ENCODE measurements around the gene OR52N2. TPM values are rescaled to one million over a fixed set of nuclear protein-coding genes. Genes with fewer than 3 reads are reported as not detected.

OR52N2 gene
- polyA plus RNA-seq, 1 donor (not counting 4 experiments of a cell fraction or from before 2014, with no cell fraction given), result not detected

- Histone ChIP-seq H3K9ac (ENCODE audit: control insufficient read depth, extremely low read depth, insufficient read depth, low read length) (no peak overlapping the region), H4K20me1 (ENCODE audit: control insufficient read depth, extremely low read depth, insufficient read depth, low read length) (no peaks in the 10 kb centered on the region), H3K4me2 (ENCODE audit: control insufficient read depth, extremely low read depth, insufficient read depth, low read depth, low read length) (no peak overlapping the region), H3K9me1 (ENCODE audit: control insufficient read depth, extremely low read depth, insufficient read depth, low read length) (no peaks in the 10 kb centered on the region), H2AFZ (ENCODE audit: control insufficient read depth, low read length) (no peak overlapping the region), H3K27ac (ENCODE audit: control insufficient read depth, insufficient read depth, low read length) (no peak overlapping the region), H3K4me3 (ENCODE audit: control insufficient read depth in 2 of 3, extremely low read depth in 1 of 3, insufficient read depth in 2 of 3, low read depth in 1 of 3, low read length in 3 of 3) (no peak overlapping the region), H3K4me1 (ENCODE audit: control insufficient read depth, extremely low read depth, insufficient read depth, low read length) (no peaks in the 10 kb centered on the region), H3K27me3 (ENCODE audit: control insufficient read depth, extremely low read depth, insufficient read depth, low read length) (no peaks in the 10 kb centered on the region), H3K36me3 (ENCODE audit: control insufficient read depth in 2 of 2, extremely low read depth in 1 of 2, insufficient read depth in 2 of 2, low read length in 2 of 2) (no peaks in the 10 kb centered on the region), H3K9me3 (ENCODE audit: control insufficient read depth, low read depth, low read length) (no peaks in the 10 kb centered on the region), H3K79me2 (ENCODE audit: control insufficient read depth, insufficient read depth, low read length) (no peaks in the 10 kb centered on the region)
- no peak for TF ChIP-seq EZH2 (IDR thresholded peaks at IDR 0.05; ENCODE audit: low read length)
- TF ChIP-seq CTCF (optimal IDR thresholded peaks at IDR 0.05 in 1 of 3, IDR thresholded peaks at IDR 0.05 in 1 of 3, conservative IDR thresholded peaks at IDR 0.05 in 1 of 3; ENCODE audit: extremely low read depth in 1 of 3, insufficient read depth in 2 of 3, low read length in 3 of 3), result no peak
- DNase-seq (ENCODE audit: low read depth, low spot score) (no peak), FAIRE-seq (no peak)
- dilution Hi-C loops (cut with MboI; ENCODE audit: extremely low pct_ligation_motif_present, low sequenced_read_pairs), result no loop called here
Observed at GRCh38 chr11:5815534-5815933, 6.8 kb downstream of the OR52N2 start.

DNA sequence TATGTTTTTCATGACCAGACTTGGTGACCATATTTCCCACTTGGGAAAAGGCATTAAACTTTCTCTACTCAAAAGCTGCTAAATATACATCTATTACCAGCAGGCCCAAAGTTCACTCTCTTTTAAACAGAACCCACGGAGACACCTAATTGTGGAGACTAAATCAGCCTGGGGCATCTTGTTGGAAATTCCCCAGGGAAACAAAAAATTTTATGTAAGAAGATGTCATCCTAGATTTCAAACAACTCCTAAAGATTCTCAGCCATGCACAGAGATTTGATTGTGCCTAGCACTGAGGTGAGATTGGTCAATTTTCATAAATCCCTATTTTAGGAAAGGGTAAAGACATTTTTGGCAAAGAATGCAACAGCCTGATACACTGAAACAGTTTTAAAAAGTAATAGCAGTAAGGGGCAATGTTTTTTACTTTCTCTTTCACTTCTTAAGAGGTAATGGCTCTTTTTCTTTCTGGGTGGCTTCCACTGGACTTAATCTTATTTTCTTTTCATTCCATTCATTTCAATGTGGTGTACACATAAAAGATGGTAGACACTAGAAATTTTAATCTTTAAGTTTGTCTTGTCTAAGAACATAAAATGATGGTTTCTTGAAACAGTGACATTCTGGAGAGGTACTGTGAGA lies 9.6 kb downstream of the OR52N2 start:
- dilution Hi-C loops (cut with MboI; ENCODE audit: extremely low pct_ligation_motif_present, low sequenced_read_pairs), result no loop called here
- Histone ChIP-seq H3K36me3 (ENCODE audit: control insufficient read depth in 2 of 2, extremely low read depth in 1 of 2, insufficient read depth in 2 of 2, low read length in 2 of 2) (no peaks in the 10 kb centered on the region), H3K27ac (ENCODE audit: control insufficient read depth, insufficient read depth, low read length) (no peak overlapping the region), H3K4me2 (ENCODE audit: control insufficient read depth, extremely low read depth, insufficient read depth, low read depth, low read length) (no peak overlapping the region), H3K4me3 (ENCODE audit: control insufficient read depth in 2 of 3, extremely low read depth in 1 of 3, insufficient read depth in 2 of 3, low read depth in 1 of 3, low read length in 3 of 3) (no peak overlapping the region), H4K20me1 (ENCODE audit: control insufficient read depth, extremely low read depth, insufficient read depth, low read length) (no peaks in the 10 kb centered on the region), H2AFZ (ENCODE audit: control insufficient read depth, low read length) (no peak overlapping the region), H3K79me2 (ENCODE audit: control insufficient read depth, insufficient read depth, low read length) (no peaks in the 10 kb centered on the region), H3K9me1 (ENCODE audit: control insufficient read depth, extremely low read depth, insufficient read depth, low read length) (no peaks in the 10 kb centered on the region), H3K9me3 (ENCODE audit: control insufficient read depth, low read depth, low read length) (no peaks in the 10 kb centered on the region), H3K9ac (ENCODE audit: control insufficient read depth, extremely low read depth, insufficient read depth, low read length) (no peak overlapping the region), H3K4me1 (ENCODE audit: control insufficient read depth, extremely low read depth, insufficient read depth, low read length) (no peaks in the 10 kb centered on the region), H3K27me3 (ENCODE audit: control insufficient read depth, extremely low read depth, insufficient read depth, low read length) (no peaks in the 10 kb centered on the region)
- DNase-seq (ENCODE audit: low read depth, low spot score) (no peak), FAIRE-seq (no peak)
- TF ChIP-seq EZH2 (IDR thresholded peaks at IDR 0.05; ENCODE audit: low read length), result no peak
- TF ChIP-seq CTCF (optimal IDR thresholded peaks at IDR 0.05 in 1 of 3, IDR thresholded peaks at IDR 0.05 in 1 of 3, conservative IDR thresholded peaks at IDR 0.05 in 1 of 3; ENCODE audit: extremely low read depth in 1 of 3, insufficient read depth in 2 of 3, low read length in 3 of 3), result no peak
